ENCODE data around the gene PCDHGC4. TPM values are rescaled to one million over a fixed set of nuclear protein-coding genes. Genes with fewer than 3 reads are reported as not detected.

Gene PCDHGC4
- total RNA-seq, 2 donors from 2014 or later = not detected

GRCh38 chr5:141510850-141511601, 26.2 kb downstream of the PCDHGC4 start:
- H3K4me3 Mint-ChIP-seq = no peak overlapping the region
- no peak for ATAC-seq (replicated peaks in 1 of 2)

GRCh38 chr5:141511771-141512325, 27.0 kb downstream of the PCDHGC4 start:
- Mint-ChIP-seq H3K4me1 (ENCODE audit: low read depth) (peaks cover 54% of the 10 kb centered on the region), H3K36me3 (ENCODE audit: insufficient read depth in 2 of 2) (peaks cover 1 to 2% of the 10 kb centered on the region in 2 donors), H3K27ac (no peak overlapping the region), H3K9me3 (no peaks in the 10 kb centered on the region), H3K4me3 (no peak overlapping the region), H3K27me3 (ENCODE audit: low read depth) (no peaks in the 10 kb centered on the region)
- no peak for DNase-seq
- no peak for ATAC-seq (replicated peaks in 1 of 2)

More at GRCh38 chr5:141510850-141511601, 26.2 kb downstream of the PCDHGC4 start:
- Mint-ChIP-seq H3K9me3 (no peaks in the 10 kb centered on the region), H3K36me3 (ENCODE audit: insufficient read depth in 2 of 2) (peaks cover 1 to 2% of the 10 kb centered on the region in 2 donors), H3K27ac (no peak overlapping the region), H3K27me3 (ENCODE audit: low read depth) (no peaks in the 10 kb centered on the region), H3K4me1 (ENCODE audit: low read depth) (peaks cover 50% of the 10 kb centered on the region)
- no peak for DNase-seq

- no peaks in the 10 kb centered on the region for H3K27me3 Mint-ChIP-seq (ENCODE audit: low read depth)
- peak overlapping the region; percentile 78 to 96 for H3K4me3 Mint-ChIP-seq
- H3K9me3 Mint-ChIP-seq = no peaks in the 10 kb centered on the region
- ATAC-seq (replicated peaks in 1 of 2) (peak; percentile 46 to 47), DNase-seq (peak; percentile 87 to 92)
- H3K4me1 Mint-ChIP-seq (ENCODE audit: low read depth) = peaks cover 54% of the 10 kb centered on the region
- H3K27ac Mint-ChIP-seq = peak overlapping the region; percentile 43
- H3K36me3 Mint-ChIP-seq (ENCODE audit: insufficient read depth in 2 of 2) = peaks cover 1 to 3% of the 10 kb centered on the region in 2 donors
Observed at GRCh38 chr5:141512390-141512910, 27.6 kb downstream of the PCDHGC4 start.

GRCh38 chr5:141512911-141513626, 28.2 kb downstream of the PCDHGC4 start:
- Mint-ChIP-seq H3K9me3 (no peaks in the 10 kb centered on the region), H3K27ac (peak overlapping the region; percentile 6), H3K27me3 (ENCODE audit: low read depth) (no peaks in the 10 kb centered on the region), H3K4me3 (peak overlapping the region; percentile 78 to 96), H3K4me1 (ENCODE audit: low read depth) (peaks cover 54% of the 10 kb centered on the region), H3K36me3 (ENCODE audit: insufficient read depth in 2 of 2) (peaks cover 2 to 3% of the 10 kb centered on the region in 2 donors)
- DNase-seq = peak; percentile 36 to 41
- ATAC-seq (replicated peaks in 1 of 2) = peak; percentile 48 to 67

- Mint-ChIP-seq H3K27me3 (ENCODE audit: low read depth) (no peaks in the 10 kb centered on the region), H3K36me3 (ENCODE audit: insufficient read depth in 2 of 2) (peaks cover 3 to 4% of the 10 kb centered on the region in 2 donors), H3K4me1 (ENCODE audit: low read depth) (peaks cover 54% of the 10 kb centered on the region), H3K9me3 (no peaks in the 10 kb centered on the region), H3K4me3 (peak overlapping the region; percentile 78 to 96), H3K27ac (no peak overlapping the region)
- peak; percentile 64 to 69 for DNase-seq
- peak; percentile 59 to 68 for ATAC-seq (replicated peaks in 1 of 2)
Observed at GRCh38 chr5:141513627-141514329, 28.9 kb downstream of the PCDHGC4 start.

- Mint-ChIP-seq H3K4me1 (ENCODE audit: low read depth) (peaks cover 47% of the 10 kb centered on the region), H3K36me3 (ENCODE audit: insufficient read depth in 2 of 2) (peaks cover 3 to 4% of the 10 kb centered on the region in 2 donors), H3K9me3 (no peaks in the 10 kb centered on the region), H3K4me3 (peak overlapping the region; percentile 78 to 96), H3K27me3 (ENCODE audit: low read depth) (no peaks in the 10 kb centered on the region), H3K27ac (no peak overlapping the region)
- peak; percentile 5 to 12 for ATAC-seq (replicated peaks in 1 of 2)
- DNase-seq = no peak
Observed at GRCh38 chr5:141514330-141515133, 29.7 kb downstream of the PCDHGC4 start.

GRCh38 chr5:141515141-141515540, 30.3 kb downstream of the PCDHGC4 start:
- no peak for ATAC-seq (replicated peaks in 1 of 2)
- H3K36me3 Mint-ChIP-seq (ENCODE audit: insufficient read depth in 2 of 2) = peaks cover 3 to 8% of the 10 kb centered on the region in 2 donors
- H3K27me3 Mint-ChIP-seq (ENCODE audit: low read depth) = no peaks in the 10 kb centered on the region
- no peak for DNase-seq
- no peak overlapping the region for H3K4me3 Mint-ChIP-seq
- H3K4me1 Mint-ChIP-seq (ENCODE audit: low read depth) = peaks cover 47% of the 10 kb centered on the region
- no peak overlapping the region for H3K27ac Mint-ChIP-seq
- H3K9me3 Mint-ChIP-seq = no peaks in the 10 kb centered on the region

- Mint-ChIP-seq H3K27me3 (ENCODE audit: low read depth) (no peaks in the 10 kb centered on the region), H3K4me3 (no peak overlapping the region), H3K4me1 (ENCODE audit: low read depth) (peaks cover 57% of the 10 kb centered on the region), H3K9me3 (no peaks in the 10 kb centered on the region), H3K36me3 (ENCODE audit: insufficient read depth in 2 of 2) (peaks cover 6 to 14% of the 10 kb centered on the region in 2 donors), H3K27ac (peak overlapping the region; percentile 41)
- no peak for DNase-seq
- ATAC-seq (replicated peaks in 1 of 2) = no peak
Observed at GRCh38 chr5:141515946-141516671, 31.3 kb downstream of the PCDHGC4 start.

- DNase-seq = no peak
- no peak overlapping the region for H3K27ac Mint-ChIP-seq
- H3K4me3 Mint-ChIP-seq = no peak overlapping the region
- no peak for ATAC-seq (replicated peaks in 1 of 2)
- no peaks in the 10 kb centered on the region for H3K9me3 Mint-ChIP-seq
- no peaks in the 10 kb centered on the region for H3K27me3 Mint-ChIP-seq (ENCODE audit: low read depth)
- peaks cover 60% of the 10 kb centered on the region for H3K4me1 Mint-ChIP-seq (ENCODE audit: low read depth)
- peaks cover 6 to 14% of the 10 kb centered on the region in 2 donors for H3K36me3 Mint-ChIP-seq (ENCODE audit: insufficient read depth in 2 of 2)
Observed at GRCh38 chr5:141516672-141517025, 31.8 kb downstream of the PCDHGC4 start.

GRCh38 chr5:141517312-141517711, 32.5 kb downstream of the PCDHGC4 start:
- Mint-ChIP-seq H3K27ac (no peak overlapping the region), H3K36me3 (ENCODE audit: insufficient read depth in 2 of 2) (peaks cover 6 to 17% of the 10 kb centered on the region in 2 donors), H3K9me3 (no peaks in the 10 kb centered on the region), H3K4me3 (no peak overlapping the region), H3K4me1 (ENCODE audit: low read depth) (peaks cover 63% of the 10 kb centered on the region), H3K27me3 (ENCODE audit: low read depth) (no peaks in the 10 kb centered on the region)
- ATAC-seq (replicated peaks in 1 of 2) (no peak), DNase-seq (no peak)

GRCh38 chr5:141517880-141518617, 33.2 kb downstream of the PCDHGC4 start:
- no peak for ATAC-seq (replicated peaks in 1 of 2)
- H3K27ac Mint-ChIP-seq = no peak overlapping the region

More at GRCh38 chr5:141517880-141518617, 33.2 kb downstream of the PCDHGC4 start:
- Mint-ChIP-seq H3K36me3 (ENCODE audit: insufficient read depth in 2 of 2) (peaks cover 4 to 18% of the 10 kb centered on the region in 2 donors), H3K4me1 (ENCODE audit: low read depth) (peaks cover 63% of the 10 kb centered on the region), H3K27me3 (ENCODE audit: low read depth) (no peaks in the 10 kb centered on the region), H3K9me3 (no peaks in the 10 kb centered on the region), H3K4me3 (no peak overlapping the region)
- DNase-seq = no peak
